Measurements from ENCODE around the gene SPAST.
"Not testable (repeated sequence)": the region's sequence is repeated elsewhere in the genome, so short reads cannot be mapped to it uniquely, and the experiment has no call there.

Gene SPAST

GRCh38 chr2:32164254-32164653 lies 100.9 kb downstream of the SPAST start:
- Histone ChIP-seq H3K9ac (ENCODE audit: low read length) (peak overlapping the region; percentile 97), H3K4me2 (ENCODE audit: low read length, poor library complexity, severe bottlenecking) (peak overlapping the region; percentile 47), H3K4me3 (ENCODE audit: insufficient read depth in 1 of 2, low read depth in 1 of 2, low read length in 2 of 2) (peak overlapping the region in 1 of 2 experiments; percentile 93), H3K79me1 (replicated peaks; ENCODE audit: low read length, poor library complexity, severe bottlenecking) (peaks cover 16% of the 10 kb centered on the region)
- H2BK120ac ChIP-seq (ENCODE audit: low read depth, low read length); H4K8ac ChIP-seq (ENCODE audit: low read length); H3K27me3 ChIP-seq (ENCODE audit: control insufficient read depth in 1 of 2, insufficient read depth in 1 of 2, low read length in 2 of 2); H2BK5ac ChIP-seq (ENCODE audit: low read depth, low read length, poor library complexity, severe bottlenecking); H2AFZ ChIP-seq (ENCODE audit: low read depth, low read length); H3K27ac ChIP-seq (ENCODE audit: low read length, poor library complexity, severe bottlenecking); H3K4ac ChIP-seq (ENCODE audit: low read depth in 1 of 2, low read length in 2 of 2); H3K36me3 ChIP-seq (ENCODE audit: control insufficient read depth in 1 of 2, insufficient read depth in 2 of 2, low read depth in 1 of 2, low read length in 2 of 2); H3K23ac ChIP-seq (ENCODE audit: low read length in 2 of 2); H4K91ac ChIP-seq (ENCODE audit: low read length); H2BK12ac ChIP-seq (ENCODE audit: low read length in 2 of 2); DNase-seq; H3K4me1 ChIP-seq (ENCODE audit: control insufficient read depth, insufficient read depth, low read depth, low read length); H2BK15ac ChIP-seq (ENCODE audit: low read depth, poor library complexity, severe bottlenecking); H3K18ac ChIP-seq (ENCODE audit: low read depth in 1 of 2, low read length in 2 of 2); H3K14ac ChIP-seq (ENCODE audit: low read length in 2 of 2); H3K9me3 ChIP-seq (ENCODE audit: control insufficient read depth, low read length); H2AK5ac ChIP-seq (ENCODE audit: low read length, severe bottlenecking): not testable (repeated sequence)
- 93% methylated on average over 9 of the region's 10 CpGs for WGBS

GRCh38 chr2:32165027-32165347 lies 101.6 kb downstream of the SPAST start:
- not testable (repeated sequence) for H3K18ac ChIP-seq (ENCODE audit: low read depth in 1 of 2, low read length in 2 of 2); H2BK15ac ChIP-seq (ENCODE audit: low read depth, poor library complexity, severe bottlenecking); H3K14ac ChIP-seq (ENCODE audit: low read length in 2 of 2); H4K91ac ChIP-seq (ENCODE audit: low read length); H2BK12ac ChIP-seq (ENCODE audit: low read length in 2 of 2); H2AK5ac ChIP-seq (ENCODE audit: low read length, severe bottlenecking); H2BK5ac ChIP-seq (ENCODE audit: low read depth, low read length, poor library complexity, severe bottlenecking); H2BK120ac ChIP-seq (ENCODE audit: low read depth, low read length); H3K4me1 ChIP-seq (ENCODE audit: control insufficient read depth, insufficient read depth, low read depth, low read length); H3K27ac ChIP-seq (ENCODE audit: low read length, poor library complexity, severe bottlenecking); H3K4ac ChIP-seq (ENCODE audit: low read depth in 1 of 2, low read length in 2 of 2); H3K9me3 ChIP-seq (ENCODE audit: control insufficient read depth, low read length); H3K27me3 ChIP-seq (ENCODE audit: control insufficient read depth in 1 of 2, insufficient read depth in 1 of 2, low read length in 2 of 2); H3K36me3 ChIP-seq (ENCODE audit: control insufficient read depth in 1 of 2, insufficient read depth in 2 of 2, low read depth in 1 of 2, low read length in 2 of 2); H3K23ac ChIP-seq (ENCODE audit: low read length in 2 of 2); H2AFZ ChIP-seq (ENCODE audit: low read depth, low read length); H4K8ac ChIP-seq (ENCODE audit: low read length)
- Histone ChIP-seq H3K4me2 (ENCODE audit: low read length, poor library complexity, severe bottlenecking) (peak overlapping the region; percentile 47), H3K9ac (ENCODE audit: low read length) (peak overlapping the region; percentile 97), H3K79me1 (replicated peaks; ENCODE audit: low read length, poor library complexity, severe bottlenecking) (peaks cover 16% of the 10 kb centered on the region), H3K4me3 (ENCODE audit: insufficient read depth in 1 of 2, low read depth in 1 of 2, low read length in 2 of 2) (peak overlapping the region; percentile 68 to 93)
- peak; percentile 21 for DNase-seq
- 13% methylated on average over 12 of the region's 13 CpGs for WGBS

DNA sequence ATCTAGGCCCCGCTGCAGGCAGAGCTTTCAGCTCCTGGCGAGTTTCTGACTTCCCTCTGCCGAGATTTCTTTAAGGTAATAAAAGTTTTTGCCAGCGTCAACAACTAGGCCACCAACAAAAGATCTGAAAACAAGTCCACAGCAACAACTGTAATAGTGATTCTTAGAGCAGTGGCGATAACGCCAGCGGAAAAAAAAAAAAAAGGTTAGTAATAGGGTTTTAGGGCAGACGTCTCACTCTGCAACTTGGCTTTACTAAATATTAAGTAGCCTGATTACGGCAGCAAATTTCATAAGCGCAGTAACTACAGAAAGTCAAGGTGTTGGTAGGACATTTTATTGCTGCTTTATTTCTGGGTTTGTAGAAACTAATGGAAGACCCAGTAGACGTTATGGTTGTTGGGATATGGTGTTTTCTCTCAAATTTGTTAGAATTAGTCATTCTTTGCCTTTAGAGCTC lies 102.8 kb downstream of the SPAST start:
- Histone ChIP-seq H3K14ac (ENCODE audit: low read length in 2 of 2) (no peak overlapping the region), H3K9me3 (ENCODE audit: control insufficient read depth, low read length) (no peaks in the 10 kb centered on the region), H3K23ac (ENCODE audit: low read length in 2 of 2) (no peak overlapping the region), H2AFZ (ENCODE audit: low read depth, low read length) (peak overlapping the region; percentile 29), H3K36me3 (ENCODE audit: control insufficient read depth in 1 of 2, insufficient read depth in 2 of 2, low read depth in 1 of 2, low read length in 2 of 2) (peaks cover 0 to 5% of the 10 kb centered on the region in 2 experiments), H3K27ac (ENCODE audit: low read length, poor library complexity, severe bottlenecking) (peak overlapping the region; percentile 75), H2BK120ac (ENCODE audit: low read depth, low read length) (no peak overlapping the region), H2BK5ac (ENCODE audit: low read depth, low read length, poor library complexity, severe bottlenecking) (peak overlapping the region; percentile 14), H3K4me2 (ENCODE audit: low read length, poor library complexity, severe bottlenecking) (peak overlapping the region; percentile 65), H3K79me1 (replicated peaks; ENCODE audit: low read length, poor library complexity, severe bottlenecking) (peaks cover 16% of the 10 kb centered on the region), H3K4me1 (ENCODE audit: control insufficient read depth, insufficient read depth, low read depth, low read length) (peaks cover 6% of the 10 kb centered on the region), H2BK12ac (ENCODE audit: low read length in 2 of 2) (no peak overlapping the region), H3K9ac (ENCODE audit: low read length) (peak overlapping the region; percentile 97), H3K27me3 (ENCODE audit: control insufficient read depth in 1 of 2, insufficient read depth in 1 of 2, low read length in 2 of 2) (no peaks in the 10 kb centered on the region), H2BK15ac (ENCODE audit: low read depth, poor library complexity, severe bottlenecking) (no peak overlapping the region), H4K91ac (ENCODE audit: low read length) (no peak overlapping the region), H4K8ac (ENCODE audit: low read length) (peak overlapping the region; percentile 45), H3K4ac (ENCODE audit: low read depth in 1 of 2, low read length in 2 of 2) (peak overlapping the region in 1 of 2 experiments; percentile 69), H3K4me3 (ENCODE audit: insufficient read depth in 1 of 2, low read depth in 1 of 2, low read length in 2 of 2) (peak overlapping the region; percentile 80 to 93), H2AK5ac (ENCODE audit: low read length, severe bottlenecking) (no peak overlapping the region), H3K18ac (ENCODE audit: low read depth in 1 of 2, low read length in 2 of 2) (peak overlapping the region; percentile 58 to 63)
- WGBS: 10% methylated on average over 9 of the region's 11 CpGs
- DNase-seq: no peak

- no peak for DNase-seq
- Histone ChIP-seq H4K8ac (ENCODE audit: low read length) (no peak overlapping the region), H4K91ac (ENCODE audit: low read length) (no peak overlapping the region), H3K14ac (ENCODE audit: low read length in 2 of 2) (no peak overlapping the region), H3K27me3 (ENCODE audit: control insufficient read depth in 1 of 2, insufficient read depth in 1 of 2, low read length in 2 of 2) (no peaks in the 10 kb centered on the region), H2AFZ (ENCODE audit: low read depth, low read length) (no peak overlapping the region), H3K79me1 (replicated peaks; ENCODE audit: low read length, poor library complexity, severe bottlenecking) (peaks cover 18% of the 10 kb centered on the region), H3K4me1 (ENCODE audit: control insufficient read depth, insufficient read depth, low read depth, low read length) (peaks cover 6% of the 10 kb centered on the region), H3K18ac (ENCODE audit: low read depth in 1 of 2, low read length in 2 of 2) (no peak overlapping the region), H2BK12ac (ENCODE audit: low read length in 2 of 2) (no peak overlapping the region), H2BK120ac (ENCODE audit: low read depth, low read length) (no peak overlapping the region), H3K9ac (ENCODE audit: low read length) (no peak overlapping the region), H3K27ac (ENCODE audit: low read length, poor library complexity, severe bottlenecking) (no peak overlapping the region), H2BK5ac (ENCODE audit: low read depth, low read length, poor library complexity, severe bottlenecking) (no peak overlapping the region), H3K4me3 (ENCODE audit: insufficient read depth in 1 of 2, low read depth in 1 of 2, low read length in 2 of 2) (no peak overlapping the region), H3K4ac (ENCODE audit: low read depth in 1 of 2, low read length in 2 of 2) (no peak overlapping the region), H3K4me2 (ENCODE audit: low read length, poor library complexity, severe bottlenecking) (no peak overlapping the region), H3K36me3 (ENCODE audit: control insufficient read depth in 1 of 2, insufficient read depth in 2 of 2, low read depth in 1 of 2, low read length in 2 of 2) (peaks cover 4 to 22% of the 10 kb centered on the region in 2 experiments), H2BK15ac (ENCODE audit: low read depth, poor library complexity, severe bottlenecking) (no peak overlapping the region), H3K9me3 (ENCODE audit: control insufficient read depth, low read length) (no peaks in the 10 kb centered on the region), H2AK5ac (ENCODE audit: low read length, severe bottlenecking) (no peak overlapping the region), H3K23ac (ENCODE audit: low read length in 2 of 2) (no peak overlapping the region)
- 94% methylated on average over 2 of the region's 2 CpGs for WGBS
These were observed 105.2 kb downstream of the SPAST start for GRCh38 chr2:32168513-32168912.
